Endothelial cell of umbilical vein (primary cell): Measurements from ENCODE around the gene LCMT1. TPM values are rescaled to one million over a fixed set of nuclear protein-coding genes. Genes with fewer than 3 reads are reported as not detected.

Experiments used
- BruUV-seq: library from RNA; stranded (reverse); fragments of 400-500 nt; replicated peaks from 2 replicates; lab custom pipeline; 2021; lab: Mats Ljungman, UMichigan
- CTCF ChIA-PET: fragments of 300-600, 350-600 bp; sonication (Branson Sonifier 250); formaldehyde crosslinking; loops from one replicate; lab custom pipeline; 2021; ENCODE audit warnings: antibody characterized with exemption, inconsistent platforms; lab: Charles Lee
- POLR2A ChIA-PET: fragments of 300-600, 350-600 bp; sonication (Branson Sonifier 250); formaldehyde crosslinking; loops from one replicate; lab custom pipeline; 2021; ENCODE audit warnings: antibody characterized with exemption, inconsistent platforms; lab: Charles Lee
- DNase-seq: peaks from one replicate; pipeline ENCODE4 v3.0.0-alpha.2; 2011; ENCODE audit warnings: low read depth, low spot score
- FAIRE-seq: peaks from 2 replicates; lab custom pipeline; 2011; peaks lifted over from hg19 to GRCh38; lab: Jason Lieb, UNC
- H2AFZ ChIP-seq: 2 replicates; pipeline ENCODE4 v1.6.0; 2012; ENCODE audit warnings: low read depth, low read length, control low read depth, inconsistent platforms
- H3K27ac ChIP-seq: 2 replicates; pipeline ENCODE4 v1.5.1; 2011; ENCODE audit warnings: low read depth, mild to moderate bottlenecking, control low read depth, low read length, moderate library complexity; ENCODE audit not compliant: insufficient read depth
- H3K27me3 ChIP-seq, 2 experiments: 2 replicates each; pipeline versions ENCODE4 v1.6.0 to v1.6.1; 2011; ENCODE audit warnings: low read length in 2 of 2, mixed read lengths in 1 of 2; ENCODE audit not compliant: control insufficient read depth in 2 of 2, insufficient read depth in 2 of 2
- H3K36me3 ChIP-seq, 2 experiments: 2 replicates in 1 of 2; 3 replicates in 1 of 2; pipeline ENCODE4 v1.5.1; 2011; ENCODE audit warnings: low read length in 2 of 2, mild to moderate bottlenecking in 1 of 2, moderate library complexity in 1 of 2; ENCODE audit not compliant: control insufficient read depth in 2 of 2, insufficient read depth in 2 of 2; ENCODE audit errors: extremely low read depth in 1 of 2
- H3K4me1 ChIP-seq: 3 replicates; pipeline ENCODE4 v1.5.1; 2011; ENCODE audit warnings: mild to moderate bottlenecking, low read length; ENCODE audit not compliant: control insufficient read depth, insufficient read depth; ENCODE audit errors: extremely low read depth
- H3K4me2 ChIP-seq: 2 replicates; pipeline ENCODE4 v1.6.1; 2011; ENCODE audit warnings: low read length, control low read depth, mixed read lengths; ENCODE audit not compliant: insufficient read depth
- H3K4me3 ChIP-seq, 3 experiments: fragments of 200-600 bp in 1 of 3; sonication (generic), shearing (Covaris generic) in 1 of 3; replicated peaks in 1 of 3; 2 replicates each; pipeline ENCODE4 v1.5.1; 2011 to 2016; ENCODE audit warnings: control low read depth in 3 of 3, low read length in 3 of 3, mild to moderate bottlenecking in 2 of 3, inconsistent platforms in 1 of 3, low read depth in 1 of 3, moderate library complexity in 1 of 3; ENCODE audit not compliant: insufficient read depth in 1 of 3
- H3K79me2 ChIP-seq: 2 replicates; pipeline ENCODE4 v1.6.0; 2012; ENCODE audit warnings: low read length, inconsistent platforms; ENCODE audit not compliant: control insufficient read depth, insufficient read depth
- H3K9ac ChIP-seq: replicated peaks from 2 replicates; pipeline ENCODE3; 2011; ENCODE audit warnings: low read length, control low read depth; ENCODE audit not compliant: insufficient read depth; ENCODE audit errors: extremely low read depth
- H3K9me1 ChIP-seq: replicated peaks from 3 replicates; pipeline ENCODE4 v1.6.0; 2011; ENCODE audit warnings: mild to moderate bottlenecking, low read length; ENCODE audit not compliant: control insufficient read depth, insufficient read depth; ENCODE audit errors: extremely low read depth
- H3K9me3 ChIP-seq: replicated peaks from 2 replicates; pipeline ENCODE4 v1.5.1; 2012; ENCODE audit warnings: low read length, inconsistent platforms; ENCODE audit not compliant: control insufficient read depth, insufficient read depth
- H4K20me1 ChIP-seq: replicated peaks from 2 replicates; pipeline ENCODE3; 2011; ENCODE audit warnings: mild to moderate bottlenecking, low read length; ENCODE audit not compliant: control insufficient read depth, insufficient read depth; ENCODE audit errors: extremely low read depth
- CTCF ChIP-seq, 2 donors: IDR thresholded peaks; 1 replicate in 1 of 2; 2 replicates in 1 of 2; pipeline ENCODE4 v1.5.1; 2011; ENCODE audit warnings: low read length in 2 of 2, mild to moderate bottlenecking in 2 of 2, moderate library complexity in 2 of 2, control low read depth in 1 of 2, inconsistent platforms in 1 of 2, low read depth in 1 of 2; ENCODE audit not compliant: insufficient read depth in 1 of 2; ENCODE audit errors: extremely low read depth in 1 of 2
- EZH2 ChIP-seq: IDR thresholded peaks from 2 replicates; pipeline ENCODE4 v1.6.1; 2012; ENCODE audit warnings: borderline replicate concordance, low read depth, mild to moderate bottlenecking, moderate library complexity, low read length, inconsistent platforms; ENCODE audit not compliant: severe bottlenecking
- FOS ChIP-seq: IDR thresholded peaks from 2 replicates; pipeline ENCODE4 v1.6.1; 2011; ENCODE audit warnings: mild to moderate bottlenecking, low read length, moderate library complexity, borderline replicate concordance; ENCODE audit not compliant: insufficient read depth
- GATA2 ChIP-seq: IDR thresholded peaks from 2 replicates; pipeline ENCODE4 v1.7.0; 2011; ENCODE audit warnings: low read depth, mild to moderate bottlenecking, moderate library complexity, mixed read lengths, low read length; ENCODE audit not compliant: insufficient read length, insufficient read depth
- JUN ChIP-seq: IDR thresholded peaks from 2 replicates; pipeline ENCODE4 v1.6.1; 2011; ENCODE audit warnings: borderline replicate concordance, low read depth; ENCODE audit not compliant: insufficient read length, insufficient read depth
- MAX ChIP-seq: IDR thresholded peaks from 2 replicates; pipeline ENCODE4 v1.6.1; 2011; ENCODE audit not compliant: insufficient read depth, insufficient read length
- MYC ChIP-seq: IDR thresholded peaks from one replicate; pipeline ENCODE4 v1.6.1; 2011; ENCODE audit warnings: mild to moderate bottlenecking, low read depth, low read length
- POLR2A ChIP-seq: IDR thresholded peaks from 2 replicates; pipeline ENCODE4 v1.6.1; 2012; ENCODE audit warnings: low read depth, mild to moderate bottlenecking, control low read depth, low read length
- POLR2AphosphoS5 ChIP-seq: IDR thresholded peaks from 2 replicates; pipeline ENCODE4 v1.6.1; 2012; ENCODE audit warnings: low read depth, mild to moderate bottlenecking, control low read depth, low read length, moderate library complexity; ENCODE audit not compliant: insufficient read depth
- dilution Hi-C: fragments of 300-500 bp; cut with MboI; formaldehyde crosslinking; loops from one replicate; pipeline ENCODE4 v1.15.0; 2019; ENCODE audit warnings: low sequenced_read_pairs; ENCODE audit not compliant: extremely low pct_ligation_motif_present
- intact Hi-C: fragments of 100-400 bp; cut with micrococcal nuclease; formaldehyde crosslinking; loops from one replicate; pipeline ENCODE4 v1.10.0; 2022
- polyA plus RNA-seq, 4 experiments: library from polyadenylated mRNA; depleted of rRNA in 3 of 4; stranded (reverse) in 3 of 4; unstranded in 1 of 4; fragments of >200 nt; gene quantifications; 2 replicates each; pipeline versions ENCODE4 v1.2.1 to v1.2.3, GENCODE V29; 2011 to 2012; ENCODE audit warnings: missing spikeins in 1 of 4
- total RNA-seq: library from RNA; stranded (reverse); gene quantifications from 2 replicates; pipeline ENCODE4 v1.2.3, GENCODE V29; 2021

Gene LCMT1
- total and polyA plus RNA-seq, 2 donors (not counting 3 experiments of a cell fraction or from before 2014, with no cell fraction given): 23.5 to 36.2 TPM

GRCh38 chr16:25141648-25142047, 30.1 kb downstream of the LCMT1 start:
- Histone ChIP-seq H3K27ac (no peak overlapping the region), H4K20me1 (no peaks in the 10 kb centered on the region), H2AFZ (no peak overlapping the region), H3K36me3 (peaks cover 0 to 10% of the 10 kb centered on the region in 2 experiments), H3K9me3 (no peaks in the 10 kb centered on the region), H3K79me2 (no peaks in the 10 kb centered on the region), H3K9ac (no peak overlapping the region), H3K4me2 (no peak overlapping the region), H3K4me3 (no peak overlapping the region), H3K27me3 (no peaks in the 10 kb centered on the region), H3K9me1 (no peaks in the 10 kb centered on the region), H3K4me1 (no peaks in the 10 kb centered on the region)
- no TSS peak for BruUV-seq
- intact Hi-C loops: no loop called here
- ChIA-PET POLR2A (no interaction called here), CTCF (interaction anchor here (0.6 kb wide), 1 partner anchor 1969 kb away, joined by 3 read pairs; no protein-coding TSS in a partner anchor)
- no peak for TF ChIP-seq GATA2
- no peak for TF ChIP-seq POLR2AphosphoS5
- TF ChIP-seq POLR2A: no peak
- no peak for TF ChIP-seq FOS
- TF ChIP-seq MAX: no peak
- no peak for TF ChIP-seq MYC
- no peak for TF ChIP-seq CTCF (IDR thresholded peaks at IDR 0.05; ENCODE audit: extremely low read depth in 1 of 2, insufficient read depth in 1 of 2, low read depth in 1 of 2, low read length in 2 of 2)
- no peak for TF ChIP-seq JUN
- TF ChIP-seq EZH2: no peak
- no peak for DNase-seq
- dilution Hi-C loops: no loop called here
- no peak for FAIRE-seq
